Ovary (tissue), 3 donors: ENCODE data around the gene MINDY2.

Experiments
- POLR2A ChIP-seq: fragments of 450-650 bp; IDR thresholded peaks from one replicate; pipeline ENCODE4 v1.6.1; 2017; ENCODE audit warnings: antibody characterized with exemption, mild to moderate bottlenecking, moderate library complexity
- TF ChIP-seq, protein P1 (sequence below), 3 donors: fragments of 450-650 bp in 2 of 3; fragments of 200-600 bp in 1 of 3; IDR thresholded peaks; one replicate each; pipeline versions ENCODE4 v1.5.1 to v1.8.0; 2016 to 2022; ENCODE audit warnings: antibody characterized with exemption in 3 of 3, mild to moderate bottlenecking in 1 of 3
- donor health status: DM: no; HTN: no; CAD: no.

- TF ChIP-seq, protein P1, sequence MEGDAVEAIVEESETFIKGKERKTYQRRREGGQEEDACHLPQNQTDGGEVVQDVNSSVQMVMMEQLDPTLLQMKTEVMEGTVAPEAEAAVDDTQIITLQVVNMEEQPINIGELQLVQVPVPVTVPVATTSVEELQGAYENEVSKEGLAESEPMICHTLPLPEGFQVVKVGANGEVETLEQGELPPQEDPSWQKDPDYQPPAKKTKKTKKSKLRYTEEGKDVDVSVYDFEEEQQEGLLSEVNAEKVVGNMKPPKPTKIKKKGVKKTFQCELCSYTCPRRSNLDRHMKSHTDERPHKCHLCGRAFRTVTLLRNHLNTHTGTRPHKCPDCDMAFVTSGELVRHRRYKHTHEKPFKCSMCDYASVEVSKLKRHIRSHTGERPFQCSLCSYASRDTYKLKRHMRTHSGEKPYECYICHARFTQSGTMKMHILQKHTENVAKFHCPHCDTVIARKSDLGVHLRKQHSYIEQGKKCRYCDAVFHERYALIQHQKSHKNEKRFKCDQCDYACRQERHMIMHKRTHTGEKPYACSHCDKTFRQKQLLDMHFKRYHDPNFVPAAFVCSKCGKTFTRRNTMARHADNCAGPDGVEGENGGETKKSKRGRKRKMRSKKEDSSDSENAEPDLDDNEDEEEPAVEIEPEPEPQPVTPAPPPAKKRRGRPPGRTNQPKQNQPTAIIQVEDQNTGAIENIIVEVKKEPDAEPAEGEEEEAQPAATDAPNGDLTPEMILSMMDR (IDR thresholded peaks at IDR 0.05): no peak
- no peak for TF ChIP-seq POLR2A
These were observed 94.4 kb downstream of the MINDY2 start for GRCh38 chr15:58865425-58865880.
